B cell (primary cell): ENCODE data around the gene MDP1. TPM values are rescaled to one million over a fixed set of nuclear protein-coding genes. Genes with fewer than 3 reads are reported as not detected.

Experiments used
- ATAC-seq: fragments of 200-7000 bp; cut with Tn5 transposase; one replicate; pipeline ENCODE4 v1.10.0; 2021; ENCODE audit warnings: low read depth, mild to moderate bottlenecking, moderate number of reproducible peaks, moderate library complexity
- CTCF ChIA-PET: fragments of 350-600 bp; sonication (Branson Sonifier 250); formaldehyde crosslinking; loops from one replicate; lab custom pipeline; 2021; ENCODE audit warnings: antibody characterized with exemption, inconsistent platforms; lab: Charles Lee
- POLR2A ChIA-PET: fragments of 350-600 bp; sonication (Branson Sonifier 250); formaldehyde crosslinking; loops from one replicate; lab custom pipeline; 2021; ENCODE audit warnings: antibody characterized with exemption; lab: Charles Lee
- DNase-seq: peaks from one replicate; pipeline ENCODE4 v3.0.0; 2013
- H2AFZ ChIP-seq: 2 replicates; pipeline ENCODE4 v1.6.1; 2012; ENCODE audit warnings: mild to moderate bottlenecking, low read depth, low read length; ENCODE audit not compliant: insufficient read depth, poor library complexity, severe bottlenecking
- H3K27ac ChIP-seq, 2 donors: 1 replicate in 1 of 2; 2 replicates in 1 of 2; pipeline ENCODE4 v1.5.1; 2012 to 2013; ENCODE audit warnings: low read length in 2 of 2, mild to moderate bottlenecking in 2 of 2, moderate library complexity in 1 of 2
- H3K27me3 ChIP-seq, 4 experiments: fragments of 200-600 bp in 1 of 4; sonication (generic) in 1 of 4; replicated peaks in 1 of 4; 1 replicate in 2 of 4; 2 replicates in 2 of 4; pipeline versions ENCODE4 v1.6.1 to v1.7.0; 2013 to 2016; ENCODE audit warnings: low read length in 3 of 4, mild to moderate bottlenecking in 2 of 4, mixed read lengths in 1 of 4, moderate library complexity in 1 of 4; ENCODE audit not compliant: insufficient read depth in 4 of 4, control insufficient read depth in 3 of 4; ENCODE audit errors: control extremely low read depth in 1 of 4
- H3K36me3 ChIP-seq, 2 experiments: replicated peaks in 1 of 2; 1 replicate in 1 of 2; 2 replicates in 1 of 2; pipeline versions ENCODE4 v1.6.1 to v1.7.1; 2013; ENCODE audit warnings: low read length in 1 of 2; ENCODE audit not compliant: insufficient read depth in 2 of 2, control insufficient read depth in 1 of 2; ENCODE audit errors: control extremely low read depth in 1 of 2, extremely low read depth in 1 of 2
- H3K4me1 ChIP-seq, 2 donors: fragments of 200-600 bp in 1 of 2; sonication (generic) in 1 of 2; 1 replicate in 1 of 2; 2 replicates in 1 of 2; pipeline versions ENCODE4 v1.5.1 to v1.6.1; 2013 to 2017; ENCODE audit warnings: low read length in 2 of 2; ENCODE audit not compliant: control insufficient read depth in 2 of 2, insufficient read depth in 2 of 2
- H3K4me2 ChIP-seq: replicated peaks from 2 replicates; pipeline ENCODE3; 2012; ENCODE audit warnings: mild to moderate bottlenecking, low read depth, low read length; ENCODE audit not compliant: poor library complexity, severe bottlenecking
- H3K4me3 ChIP-seq, 5 experiments: fragments of 200-600 bp in 1 of 5; sonication (generic) in 1 of 5; 1 replicate in 3 of 5; 2 replicates in 2 of 5; pipeline versions ENCODE4 v1.5.1 to v1.7.0; 2011 to 2016; ENCODE audit warnings: low read length in 4 of 5, mild to moderate bottlenecking in 4 of 5, low read depth in 2 of 5, control low read depth in 1 of 5, moderate library complexity in 1 of 5; ENCODE audit not compliant: insufficient read depth in 1 of 5; ENCODE audit errors: control extremely low read depth in 1 of 5, extremely low read depth in 1 of 5
- H3K79me2 ChIP-seq: fragments of 200-600 bp; sonication (generic); one replicate; pipeline ENCODE4 v1.6.0; 2016; ENCODE audit warnings: low read length; ENCODE audit not compliant: control insufficient read depth, insufficient read depth
- H3K9ac ChIP-seq: fragments of 200-600 bp; sonication (generic); 2 replicates; pipeline ENCODE4 v1.6.1; 2017; ENCODE audit warnings: mild to moderate bottlenecking, low read length, moderate library complexity
- H3K9me3 ChIP-seq, 3 donors: one replicate each; pipeline versions ENCODE4 v1.6.1 to v1.7.1; 2013; ENCODE audit warnings: low read length in 2 of 3; ENCODE audit not compliant: control insufficient read depth in 2 of 3, insufficient read depth in 1 of 3; ENCODE audit errors: control extremely low read depth in 1 of 3
- H4K20me1 ChIP-seq: 2 replicates; pipeline ENCODE4 v1.6.0; 2012; ENCODE audit warnings: mild to moderate bottlenecking, low read length; ENCODE audit not compliant: insufficient read depth, control insufficient read depth, poor library complexity, severe bottlenecking
- H3K27ac Mint-ChIP-seq: one replicate; pipeline ENCODE4 v1.8.0; 2021; ENCODE audit warnings: mixed read lengths
- H3K27me3 Mint-ChIP-seq: one replicate; pipeline ENCODE4 v1.8.0; 2021; ENCODE audit warnings: mixed read lengths
- H3K4me1 Mint-ChIP-seq: one replicate; pipeline ENCODE4 v1.8.0; 2021; ENCODE audit warnings: mixed read lengths
- H3K4me3 Mint-ChIP-seq: one replicate; pipeline ENCODE4 v1.8.0; 2021; ENCODE audit warnings: mixed read lengths
- H3K9me3 Mint-ChIP-seq: one replicate; pipeline ENCODE4 v1.8.0; 2022; ENCODE audit warnings: mixed read lengths; ENCODE audit not compliant: insufficient read depth
- CTCF ChIP-seq: fragments of 200-600 bp; IDR thresholded peaks from one replicate; pipeline ENCODE4 v1.8.0; 2022; ENCODE audit warnings: antibody characterized with exemption, mild to moderate bottlenecking
- EZH2 ChIP-seq: IDR thresholded peaks from 2 replicates; pipeline ENCODE4 v1.6.1; 2012; ENCODE audit warnings: borderline replicate concordance, low read depth, mild to moderate bottlenecking, moderate library complexity, low read length; ENCODE audit not compliant: insufficient read depth, poor library complexity, severe bottlenecking
- WGBS: methylation state at CpG from one replicate; pipeline ENCODE4 v1.1.5; 2013; ENCODE audit warnings: missing lambda C conversion rate; ENCODE audit not compliant: insufficient coverage; 5-methylcytosine and 5-hydroxymethylcytosine counted together
- intact Hi-C: fragments of 100-400 bp; cut with micrococcal nuclease; formaldehyde crosslinking; loops from one replicate; pipeline ENCODE4 v1.10.0; 2022
- polyA plus RNA-seq: library from polyadenylated mRNA; depleted of rRNA; stranded (reverse); fragments of >200 nt; gene quantifications from 2 replicates; pipeline ENCODE4 v1.2.3, GENCODE V29; 2012
- total RNA-seq, 2 donors: library from RNA; stranded (reverse); fragments of 120-200 nt in 1 of 2; gene quantifications; 1 replicate in 1 of 2; 2 replicates in 1 of 2; pipeline versions ENCODE4 v1.2.3 to v1.2.4, GENCODE V29; 2013 to 2022

Gene MDP1
- total and polyA plus RNA-seq, 2 donors (not counting 1 experiment from before 2014, with no cell fraction given): 11.3 to 28.1 TPM

- ChIA-PET POLR2A (no interaction called here), CTCF (interaction anchor here (1.2 kb wide), 1 partner anchor 182 kb away, joined by 3 read pairs; no protein-coding TSS in a partner anchor)
- no peaks in the 10 kb centered on the region for H3K79me2 ChIP-seq
- TF ChIP-seq CTCF (no peak), EZH2 (no peak)
- no peak overlapping the region for H2AFZ ChIP-seq
- intact Hi-C loops: loop anchor here (10.0 kb wide), 1 partner anchor 235 kb away; no protein-coding TSS in a partner anchor
- no peaks in the 10 kb centered on the region for H3K27me3 ChIP-seq
- peaks cover 12% of the 10 kb centered on the region for H3K4me1 Mint-ChIP-seq
- H3K4me3 ChIP-seq: no peak overlapping the region
- H3K4me3 Mint-ChIP-seq: no peak overlapping the region
- no peak for DNase-seq
- 90% methylated on average over 11 of the region's 13 CpGs for whole genome bisulfite sequencing
- peak overlapping the region; percentile 37 for H3K27ac Mint-ChIP-seq
- H3K9ac ChIP-seq: no peak overlapping the region
- peaks cover 0 to 14% of the 10 kb centered on the region in 2 experiments for H3K36me3 ChIP-seq
- H4K20me1 ChIP-seq: no peaks in the 10 kb centered on the region
- H3K9me3 ChIP-seq: no peaks in the 10 kb centered on the region
- no peak overlapping the region for H3K27ac ChIP-seq
- no peaks in the 10 kb centered on the region for H3K27me3 Mint-ChIP-seq
- no peak for ATAC-seq
- H3K4me1 ChIP-seq: peaks cover 6 to 11% of the 10 kb centered on the region in 2 donors
- H3K9me3 Mint-ChIP-seq: no peaks in the 10 kb centered on the region
- H3K4me2 ChIP-seq: no peak overlapping the region
These were observed 33.6 kb upstream of the MDP1 start for GRCh38 chr14:24249230-24250021.

- intact Hi-C loops: loop anchor here (1.0 to 10.0 kb wide), 2 partner anchors 24 to 233 kb away; partner anchors contain the start of gene RABGGTA
- H3K36me3 ChIP-seq: peaks cover 0 to 4% of the 10 kb centered on the region in 2 experiments
- Mint-ChIP-seq H3K27ac (peak overlapping the region; percentile 77), H3K27me3 (no peaks in the 10 kb centered on the region), H3K9me3 (no peaks in the 10 kb centered on the region), H3K4me1 (peaks cover 24% of the 10 kb centered on the region), H3K4me3 (peak overlapping the region; percentile 17)
- 86% methylated on average over 7 of the region's 7 CpGs for WGBS
- H3K4me3 ChIP-seq: no peak overlapping the region
- no peak for DNase-seq
- TF ChIP-seq CTCF (no peak), EZH2 (no peak)
- H3K9ac ChIP-seq: no peak overlapping the region
- no peaks in the 10 kb centered on the region for H4K20me1 ChIP-seq
- peak overlapping the region in 1 of 2 donors; percentile 35 for H3K27ac ChIP-seq
- POLR2A ChIA-PET: interaction anchor here (0.9 to 1.6 kb wide), 4 partner anchors 24 to 61 kb away, joined by 3 to 12 read pairs (median 4); partner anchors contain the start of genes DHRS1, NOP9 and RABGGTA
- H2AFZ ChIP-seq: peak overlapping the region; percentile 82
- no peak overlapping the region for H3K4me2 ChIP-seq
- peaks cover 15 to 22% of the 10 kb centered on the region in 2 donors for H3K4me1 ChIP-seq
- H3K27me3 ChIP-seq: no peaks in the 10 kb centered on the region
- H3K9me3 ChIP-seq: no peaks in the 10 kb centered on the region
- CTCF ChIA-PET: interaction anchor here (0.7 to 8.8 kb wide), 14 partner anchors 8 to 603 kb away, joined by 3 to 254 read pairs (median 4); partner anchors contain the start of genes ADCY4, CIDEB, DHRS1 and IRF9
- no peaks in the 10 kb centered on the region for H3K79me2 ChIP-seq
- ATAC-seq: no peak
These were observed 31.6 kb upstream of the MDP1 start for GRCh38 chr14:24247422-24247821.
